Erythroblast (primary cell): ENCODE measurements around the gene GOLGA7B.

Experiments
- DNase-seq, 2 experiments: peaks; one replicate each; lab custom pipeline; 2025; lab: John Stamatoyannopoulos, UW
- GATA1 ChIP-seq: IDR thresholded peaks from 2 replicates; pipeline ENCODE4 v1.6.1; 2011; ENCODE audit warnings: low read depth, mild to moderate bottlenecking, control low read depth, low read length, moderate library complexity
- POLR2A ChIP-seq: IDR thresholded peaks from 2 replicates; pipeline ENCODE4 v1.6.1; 2011; ENCODE audit warnings: mild to moderate bottlenecking, low read length

The GOLGA7B gene

DNA sequence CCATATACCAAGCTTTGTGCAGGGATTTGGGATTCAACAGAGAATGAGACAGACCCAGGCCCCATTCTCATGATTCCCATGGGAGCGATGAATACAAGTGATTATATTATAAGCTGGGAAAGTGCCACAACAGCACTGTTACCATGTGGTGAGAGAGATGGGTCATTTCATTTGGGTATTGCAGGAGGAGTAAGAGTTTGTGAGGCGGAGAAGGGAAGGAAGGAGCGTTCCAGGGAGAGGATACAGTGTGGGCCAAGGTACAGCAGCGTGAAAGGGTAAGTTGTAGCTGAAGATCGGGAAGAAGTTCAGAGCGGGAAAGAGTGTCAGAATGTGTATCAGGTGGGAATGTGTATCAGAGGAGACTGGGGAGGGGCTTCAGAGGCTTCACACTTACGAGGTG lies 38.5 kb downstream of the GOLGA7B start:
- TF ChIP-seq GATA1 (no peak), POLR2A (no peak)
- no peak for DNase-seq

DNA sequence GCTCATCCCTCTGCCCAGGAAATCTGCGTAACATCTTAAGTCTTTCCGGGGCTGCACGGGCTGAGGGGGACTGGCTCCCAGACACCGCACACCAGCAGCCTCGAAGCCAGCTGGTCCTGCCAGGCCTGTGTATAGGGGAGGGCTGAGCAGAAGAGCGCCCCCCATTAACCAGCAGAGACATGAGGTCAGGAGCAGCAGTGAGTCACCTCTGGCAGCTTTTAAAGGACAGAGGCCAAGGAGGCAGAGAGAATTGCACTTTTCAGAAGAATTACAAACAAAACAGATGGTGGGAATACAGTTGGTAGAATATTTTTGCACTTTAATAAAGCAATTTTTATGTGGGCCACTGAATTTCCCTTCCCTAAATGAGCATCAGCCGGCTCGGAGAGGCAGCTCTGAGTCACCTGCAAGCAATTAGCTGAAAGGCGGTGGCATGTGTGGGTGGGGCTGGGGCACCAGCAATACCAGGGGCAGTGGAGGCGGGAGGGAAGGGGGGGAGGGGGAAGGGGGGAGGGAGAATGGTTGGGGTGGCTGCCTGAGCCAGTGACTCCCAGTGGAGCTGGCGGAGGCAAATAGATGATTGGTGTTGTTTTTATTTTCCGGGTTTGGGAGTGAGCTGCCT lies 39.1 kb downstream of the GOLGA7B start:
- TF ChIP-seq POLR2A: no peak
- TF ChIP-seq GATA1: no peak
- no peak for DNase-seq

DNA sequence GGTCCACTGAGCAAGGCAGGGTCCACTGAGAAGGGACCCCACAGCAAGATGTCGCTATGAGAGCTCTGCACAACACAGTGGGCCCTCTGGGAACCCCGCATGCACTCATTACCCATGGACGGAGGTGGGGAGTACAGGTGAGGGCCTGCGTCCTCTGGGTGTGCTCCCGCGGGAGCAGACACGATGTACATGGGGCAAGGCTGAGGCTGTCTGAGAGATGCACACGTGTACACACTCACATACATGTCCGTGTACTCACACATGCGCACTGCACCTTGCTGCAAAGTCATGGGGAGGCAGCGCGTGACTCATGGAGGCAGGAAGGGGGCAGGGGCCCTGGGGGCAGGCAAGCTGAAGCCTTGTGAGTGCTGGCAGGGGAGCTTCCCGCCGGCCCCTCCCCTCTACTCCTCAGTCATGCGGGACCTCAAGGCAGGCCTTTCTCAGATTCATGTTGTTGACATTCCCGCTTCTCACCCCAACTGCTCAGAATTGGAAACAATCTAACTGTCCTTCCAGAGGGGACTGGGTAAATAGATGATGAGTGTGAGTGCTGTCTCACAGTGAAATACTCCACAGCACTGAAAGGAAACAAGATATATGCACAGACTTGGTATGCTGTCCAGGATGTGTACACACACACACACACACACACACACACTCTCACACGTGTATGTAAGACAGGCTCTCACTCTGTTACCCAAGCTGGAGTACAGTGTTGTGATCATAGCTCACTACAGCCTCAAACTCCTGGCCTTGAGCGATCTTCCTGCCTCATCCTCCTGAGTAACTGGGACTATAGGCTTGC lies 40.0 kb downstream of the GOLGA7B start:
- no peak for DNase-seq
- TF ChIP-seq GATA1 (no peak), POLR2A (no peak)

DNA sequence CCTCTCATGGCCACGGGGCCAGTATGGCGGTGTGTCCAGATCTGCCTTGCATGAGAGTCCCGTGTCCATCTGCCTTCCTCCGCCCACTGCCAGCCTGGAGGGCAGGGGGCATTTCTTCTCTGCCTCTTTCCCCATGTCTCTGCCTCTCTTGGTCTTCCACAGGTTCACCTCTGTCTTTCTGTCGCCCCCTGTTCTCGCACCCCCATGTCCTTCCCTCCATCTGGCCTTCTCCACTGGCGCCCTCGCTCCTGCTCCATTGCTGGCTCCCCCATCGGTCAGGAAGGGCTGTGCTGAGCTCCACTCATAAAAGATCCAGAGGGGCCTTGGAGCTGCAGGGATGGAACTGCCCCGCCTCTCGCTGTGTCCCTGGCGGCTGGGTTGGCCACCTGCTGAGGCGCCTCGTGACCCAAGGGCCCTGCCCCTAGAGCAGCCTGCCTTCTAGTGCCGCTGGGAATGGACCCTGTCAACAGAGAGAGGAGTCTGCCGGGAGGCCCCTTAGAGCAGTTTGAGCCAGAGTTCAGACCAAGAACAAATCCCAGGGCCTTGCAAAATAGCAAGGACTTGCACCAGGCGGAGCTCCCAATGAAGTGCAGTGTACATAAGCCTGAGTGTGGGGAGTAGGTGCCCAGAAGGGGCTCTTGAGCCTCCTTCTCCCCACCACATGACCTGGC lies 42.0 kb downstream of the GOLGA7B start:
- DNase-seq: no peak
- TF ChIP-seq POLR2A (no peak), GATA1 (no peak)

- no peak for TF ChIP-seq GATA1
- TF ChIP-seq POLR2A: no peak
- no peak for DNase-seq
Observed at GRCh38 chr10:97892506-97892905, 42.9 kb downstream of the GOLGA7B start.

DNA sequence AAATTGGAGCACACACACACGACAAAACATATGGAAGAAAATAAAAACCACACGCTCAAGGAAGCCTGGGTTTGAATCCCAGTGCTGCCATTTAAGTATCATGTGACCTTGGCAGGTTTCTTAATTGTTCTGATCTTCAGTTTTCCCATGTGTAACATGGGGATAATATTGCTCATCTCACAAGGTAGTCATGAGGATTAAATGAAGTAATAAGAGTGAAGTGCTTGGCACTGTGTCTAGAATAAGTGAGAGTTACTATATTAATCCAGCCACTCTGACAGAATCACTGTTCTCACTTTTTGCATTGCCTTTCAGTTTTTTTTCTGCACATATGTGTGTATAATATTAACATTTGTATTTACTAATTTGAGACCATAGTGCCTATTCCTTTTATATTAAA lies 43.3 kb downstream of the GOLGA7B start:
- no peak for DNase-seq
- TF ChIP-seq POLR2A: no peak
- no peak for TF ChIP-seq GATA1

- no peak for DNase-seq
- TF ChIP-seq GATA1 (no peak), POLR2A (no peak)
Observed at GRCh38 chr10:97894092-97894491, 44.4 kb downstream of the GOLGA7B start.

DNA sequence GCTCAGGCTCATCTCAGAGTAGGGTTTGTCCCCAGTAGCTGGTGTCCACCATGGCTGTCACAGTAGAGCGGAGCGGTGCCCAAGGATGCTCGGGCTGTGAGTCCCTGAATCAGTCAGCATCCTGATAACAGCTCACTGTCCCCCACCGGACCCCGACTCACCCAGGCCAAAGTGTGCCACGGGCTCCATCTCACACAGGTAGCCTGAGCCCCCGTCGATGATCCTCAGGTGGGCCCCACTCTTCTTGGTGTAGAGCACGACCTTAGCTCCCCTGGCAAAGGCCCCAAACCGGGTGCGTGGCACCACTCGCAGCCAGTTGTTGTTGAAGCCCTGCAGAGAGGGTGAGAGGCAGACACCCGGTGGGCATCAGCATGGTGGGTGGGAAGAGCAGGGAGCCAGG lies 45.4 kb downstream of the GOLGA7B start:
- TF ChIP-seq GATA1 (no peak), POLR2A (no peak)

DNA sequence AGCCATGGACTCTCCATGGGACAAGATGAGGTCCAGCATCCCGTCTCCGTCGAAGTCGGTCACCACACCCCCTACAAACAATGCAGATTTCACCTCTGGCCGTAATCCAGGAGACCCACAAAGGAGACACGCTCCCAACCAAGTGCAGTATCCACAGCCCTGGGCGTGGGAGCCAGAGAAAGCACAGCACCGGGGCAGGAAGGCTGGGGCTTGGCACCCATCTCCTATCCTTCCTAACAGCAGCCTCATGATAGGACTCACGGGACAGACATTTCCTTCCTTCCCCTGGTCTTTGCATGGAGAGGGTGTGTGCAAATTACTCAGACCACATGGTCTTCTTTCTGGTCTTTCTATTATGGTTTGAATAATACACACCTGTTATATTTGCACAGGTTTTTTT lies 46.3 kb downstream of the GOLGA7B start:
- TF ChIP-seq GATA1: no peak
- no peak for TF ChIP-seq POLR2A
- DNase-seq: no peak

More for the DNA sequence above, 45.4 kb downstream of the GOLGA7B start:
- no peak for DNase-seq

- DNase-seq: no peak
- TF ChIP-seq GATA1: no peak
- TF ChIP-seq POLR2A: no peak
Observed at GRCh38 chr10:97896756-97897358, 47.2 kb downstream of the GOLGA7B start.

GRCh38 chr10:97898429-97898828 lies 48.8 kb downstream of the GOLGA7B start:
- TF ChIP-seq POLR2A (no peak), GATA1 (no peak)
- DNase-seq: no peak

GRCh38 chr10:97901381-97901780 lies 51.7 kb downstream of the GOLGA7B start:
- DNase-seq: no peak
- TF ChIP-seq POLR2A: no peak
- TF ChIP-seq GATA1: no peak

DNA sequence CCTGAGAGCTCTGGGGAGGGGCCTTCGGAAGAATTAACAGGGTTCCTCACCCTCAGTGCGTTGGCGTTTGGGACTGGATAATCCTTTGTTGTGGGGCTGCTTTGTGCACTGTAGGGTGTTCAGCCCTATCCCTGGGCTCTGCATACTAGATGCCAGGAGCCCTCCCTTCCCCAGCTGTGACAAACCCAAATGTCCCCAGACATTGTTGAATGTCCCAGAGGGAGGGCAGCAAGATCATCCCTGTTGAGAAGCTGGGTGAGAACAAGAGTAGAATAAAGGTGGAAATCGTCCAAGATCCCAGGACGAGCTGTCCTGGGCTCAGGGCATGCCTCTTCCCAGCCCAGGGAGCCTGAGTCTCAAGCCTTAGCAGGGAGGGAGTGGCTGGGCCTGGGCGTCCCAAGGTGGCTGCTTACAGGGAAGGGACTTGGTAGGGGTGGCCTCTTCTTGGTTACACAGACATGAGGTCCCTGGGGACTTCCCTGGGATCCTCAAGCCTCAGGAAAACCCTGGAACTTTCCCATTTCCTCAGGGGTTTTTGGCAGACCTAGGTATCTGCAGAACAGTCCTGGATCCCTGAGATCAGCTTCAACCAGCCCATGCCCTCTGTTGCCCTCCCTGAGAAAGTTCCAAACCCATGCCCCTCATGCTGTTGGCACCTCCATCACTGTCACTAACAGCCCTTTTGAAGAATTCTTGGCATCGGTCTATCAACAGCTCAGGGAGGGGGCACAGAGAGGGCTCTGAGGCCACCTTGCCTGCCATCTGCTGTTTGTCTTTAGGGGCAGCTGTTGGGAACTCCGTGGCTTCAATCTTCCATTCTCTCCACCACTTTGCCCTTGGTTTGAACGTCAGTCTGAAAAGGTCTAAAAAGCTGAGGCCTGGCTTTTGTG lies 53.7 kb downstream of the GOLGA7B start:
- TF ChIP-seq POLR2A (no peak), GATA1 (no peak)
- no peak for DNase-seq

GRCh38 chr10:97904018-97904381 lies 54.4 kb downstream of the GOLGA7B start:
- TF ChIP-seq GATA1: no peak
- no peak for TF ChIP-seq POLR2A
- no peak for DNase-seq
